ENCODE data around the gene MLPH. TPM values are rescaled to one million over a fixed set of nuclear protein-coding genes. Genes with fewer than 3 reads are reported as not detected.

MLPH gene
- total and polyA plus RNA-seq, 2 experiments from 2014 or later = 8.1 to 10.8 TPM

- in situ Hi-C loops (cut with MboI) = loop anchor here (25.0 kb wide), 1 partner anchor 395 kb away; no protein-coding TSS in a partner anchor
- no peak overlapping the region for H2AFZ ChIP-seq
- H3K36me3 ChIP-seq (ENCODE audit: low read depth) = peaks cover 5% of the 10 kb centered on the region; the same call in 1 of the 2 replicates
- H3K27me3 ChIP-seq (replicated peaks; ENCODE audit: insufficient read depth) = no peaks in the 10 kb centered on the region
- no peaks in the 10 kb centered on the region for H3K4me1 ChIP-seq (ENCODE audit: insufficient read depth)
- H4K20me1 ChIP-seq (ENCODE audit: insufficient read depth) = no peaks in the 10 kb centered on the region
- TF ChIP-seq EZH2 (IDR thresholded peaks at IDR 0.05; ENCODE audit: insufficient read depth, poor library complexity, severe bottlenecking) = no peak
- TF ChIP-seq EZH2phosphoT487 (IDR thresholded peaks at IDR 0.05; ENCODE audit: insufficient read depth, low read depth) = no peak
- no peak overlapping the region for H3K4me3 ChIP-seq
- H3K4me2 ChIP-seq (ENCODE audit: unreplicated experiment) = no peak overlapping the region
- H3F3A ChIP-seq (ENCODE audit: insufficient read depth) = no peaks in the 10 kb centered on the region
- 49 to 55% methylated on average over 4 of the region's 4 CpGs for WGBS, 2 experiments (ENCODE audit: low coverage in 1 of 2, low lambda C conversion rate in 2 of 2, missing lambda C conversion rate in 2 of 2)
- DNase-seq = no peak
- H3K79me2 ChIP-seq (ENCODE audit: insufficient read depth) = no peaks in the 10 kb centered on the region
- no peaks in the 10 kb centered on the region for H3K9me2 ChIP-seq (ENCODE audit: insufficient read depth)
- no peaks in the 10 kb centered on the region for H3K9me3 ChIP-seq (ENCODE audit: low read depth)
- H3K27ac ChIP-seq = no peak overlapping the region
- no peak overlapping the region for H3K9ac ChIP-seq
These were observed 70.6 kb downstream of the MLPH start for GRCh38 chr2:237557633-237558015.

- peak; percentile 82 for DNase-seq
- 46 to 51% methylated on average over 22 of the region's 22 CpGs for WGBS, 2 experiments (ENCODE audit: low coverage in 1 of 2, low lambda C conversion rate in 2 of 2, missing lambda C conversion rate in 2 of 2)
- H3F3A ChIP-seq (ENCODE audit: insufficient read depth) = no peaks in the 10 kb centered on the region
- no peaks in the 10 kb centered on the region for H3K9me2 ChIP-seq (ENCODE audit: insufficient read depth)
- H2AFZ ChIP-seq = no peak overlapping the region
- H3K27me3 ChIP-seq (replicated peaks; ENCODE audit: insufficient read depth) = no peaks in the 10 kb centered on the region
- no peaks in the 10 kb centered on the region for H3K4me1 ChIP-seq (ENCODE audit: insufficient read depth)
- in situ Hi-C loops (cut with MboI) = loop anchor here (25.0 kb wide), 1 partner anchor 397 kb away; no protein-coding TSS in a partner anchor
- no peak overlapping the region for H3K27ac ChIP-seq
- peaks cover 5% of the 10 kb centered on the region; the same call in 1 of the 2 replicates for H3K36me3 ChIP-seq (ENCODE audit: low read depth)
- no peak overlapping the region for H3K9ac ChIP-seq
- no peaks in the 10 kb centered on the region for H3K79me2 ChIP-seq (ENCODE audit: insufficient read depth)
- H3K4me3 ChIP-seq = no peak overlapping the region
- no peak overlapping the region for H3K4me2 ChIP-seq (ENCODE audit: unreplicated experiment)
- H4K20me1 ChIP-seq (ENCODE audit: insufficient read depth) = no peaks in the 10 kb centered on the region
- TF ChIP-seq EZH2 (IDR thresholded peaks at IDR 0.05; ENCODE audit: insufficient read depth, poor library complexity, severe bottlenecking) = no peak
- H3K9me3 ChIP-seq (ENCODE audit: low read depth) = no peaks in the 10 kb centered on the region
These were observed 72.0 kb downstream of the MLPH start for GRCh38 chr2:237558961-237559641.

GRCh38 chr2:237561221-237561620, 74.2 kb downstream of the MLPH start:
- H2AFZ ChIP-seq = no peak overlapping the region
- WGBS, 2 experiments (ENCODE audit: low coverage in 1 of 2, low lambda C conversion rate in 2 of 2, missing lambda C conversion rate in 2 of 2) = 76 to 83% methylated on average over 7 of the region's 7 CpGs
- H3K4me3 ChIP-seq = no peak overlapping the region
- no peaks in the 10 kb centered on the region for H3K9me2 ChIP-seq (ENCODE audit: insufficient read depth)
- H3K9ac ChIP-seq = no peak overlapping the region
- H3K27ac ChIP-seq = no peak overlapping the region
- H3K36me3 ChIP-seq (ENCODE audit: low read depth) = no peaks in the 10 kb centered on the region; the same call in 1 of the 2 replicates
- H3F3A ChIP-seq (ENCODE audit: insufficient read depth) = no peaks in the 10 kb centered on the region
- DNase-seq = no peak
- in situ Hi-C loops (cut with MboI) = loop anchor here (25.0 kb wide), 1 partner anchor 399 kb away; no protein-coding TSS in a partner anchor
- no peaks in the 10 kb centered on the region for H4K20me1 ChIP-seq (ENCODE audit: insufficient read depth)
- no peaks in the 10 kb centered on the region for H3K9me3 ChIP-seq (ENCODE audit: low read depth)
- H3K4me2 ChIP-seq (ENCODE audit: unreplicated experiment) = no peak overlapping the region
- no peaks in the 10 kb centered on the region for H3K4me1 ChIP-seq (ENCODE audit: insufficient read depth)
- H3K79me2 ChIP-seq (ENCODE audit: insufficient read depth) = no peaks in the 10 kb centered on the region
- TF ChIP-seq EZH2phosphoT487 (IDR thresholded peaks at IDR 0.05; ENCODE audit: insufficient read depth, low read depth) (no peak), EZH2 (IDR thresholded peaks at IDR 0.05; ENCODE audit: insufficient read depth, poor library complexity, severe bottlenecking) (no peak)
- H3K27me3 ChIP-seq (replicated peaks; ENCODE audit: insufficient read depth) = no peaks in the 10 kb centered on the region

GRCh38 chr2:237563816-237564215, 76.8 kb downstream of the MLPH start:
- Histone ChIP-seq H4K20me1 (ENCODE audit: insufficient read depth) (no peaks in the 10 kb centered on the region), H2AFZ (no peak overlapping the region), H3K36me3 (ENCODE audit: low read depth) (no peaks in the 10 kb centered on the region), H3K79me2 (ENCODE audit: insufficient read depth) (no peaks in the 10 kb centered on the region), H3K4me3 (no peak overlapping the region), H3F3A (ENCODE audit: insufficient read depth) (no peaks in the 10 kb centered on the region), H3K4me2 (ENCODE audit: unreplicated experiment) (no peak overlapping the region), H3K27me3 (replicated peaks; ENCODE audit: insufficient read depth) (no peaks in the 10 kb centered on the region), H3K9me3 (ENCODE audit: low read depth) (no peaks in the 10 kb centered on the region), H3K4me1 (ENCODE audit: insufficient read depth) (no peaks in the 10 kb centered on the region), H3K9me2 (ENCODE audit: insufficient read depth) (no peaks in the 10 kb centered on the region), H3K9ac (no peak overlapping the region), H3K27ac (no peak overlapping the region)
- TF ChIP-seq EZH2 (IDR thresholded peaks at IDR 0.05; ENCODE audit: insufficient read depth, poor library complexity, severe bottlenecking) (no peak), EZH2phosphoT487 (IDR thresholded peaks at IDR 0.05; ENCODE audit: insufficient read depth, low read depth) (no peak)
- in situ Hi-C loops (cut with MboI) = loop anchor here (25.0 kb wide), 1 partner anchor 402 kb away; no protein-coding TSS in a partner anchor
- peak; percentile 71 for DNase-seq
- WGBS, 2 experiments (ENCODE audit: low coverage in 1 of 2, low lambda C conversion rate in 2 of 2, missing lambda C conversion rate in 2 of 2) = 11 to 15% methylated on average over 14 of the region's 14 CpGs

All from GM23248 (cell line).